ENCODE results near the gene MSH5.
"Not testable (repeated sequence)": the region's sequence is repeated elsewhere in the genome, so short reads cannot be mapped to it uniquely, and the experiment has no call there.

The MSH5 gene

DNA sequence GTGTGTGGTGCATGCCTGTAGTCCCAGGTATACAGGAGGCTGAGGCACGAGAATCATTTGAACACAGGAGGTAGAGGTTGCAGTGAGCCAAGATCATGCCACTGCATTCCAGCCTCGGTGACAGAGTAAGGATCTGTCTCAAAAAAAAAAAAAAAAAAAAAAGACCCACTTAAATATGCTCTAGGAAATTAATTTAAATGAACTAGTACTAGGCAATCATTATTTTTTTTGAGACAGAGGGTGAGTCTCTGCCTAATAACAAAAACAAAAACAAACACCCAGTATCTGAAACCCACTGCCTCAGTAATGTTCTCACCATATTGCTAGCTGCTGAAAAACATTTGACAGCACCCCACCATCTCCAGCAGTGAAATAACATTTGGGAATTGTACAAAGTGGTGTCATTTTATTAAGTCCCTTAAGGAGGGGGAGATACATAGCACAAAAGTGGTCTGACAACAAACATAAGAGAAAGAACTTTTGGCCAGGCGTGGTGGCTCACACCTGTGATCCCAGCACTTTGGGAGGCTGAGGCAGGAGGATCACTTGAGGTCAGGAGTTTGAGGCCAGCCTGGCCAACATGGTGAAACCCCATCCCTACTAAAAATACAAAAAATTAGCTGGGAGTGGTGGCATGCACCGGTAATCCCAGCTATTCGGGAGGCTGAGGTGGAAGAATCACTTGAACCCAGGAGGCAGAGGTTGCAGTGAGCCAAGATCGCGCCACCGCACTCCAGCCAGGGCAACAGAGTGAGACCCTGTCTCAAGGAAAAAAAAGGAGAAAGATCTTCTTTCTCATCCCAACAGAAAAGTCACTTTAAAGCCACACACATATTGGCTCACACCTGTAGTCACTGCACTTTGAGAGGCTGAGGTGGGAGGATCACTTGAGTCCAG lies 61.5 kb downstream of the MSH5 start:
- DNase-seq (ENCODE audit: low read depth in 2 of 2): not testable (repeated sequence)

DNA sequence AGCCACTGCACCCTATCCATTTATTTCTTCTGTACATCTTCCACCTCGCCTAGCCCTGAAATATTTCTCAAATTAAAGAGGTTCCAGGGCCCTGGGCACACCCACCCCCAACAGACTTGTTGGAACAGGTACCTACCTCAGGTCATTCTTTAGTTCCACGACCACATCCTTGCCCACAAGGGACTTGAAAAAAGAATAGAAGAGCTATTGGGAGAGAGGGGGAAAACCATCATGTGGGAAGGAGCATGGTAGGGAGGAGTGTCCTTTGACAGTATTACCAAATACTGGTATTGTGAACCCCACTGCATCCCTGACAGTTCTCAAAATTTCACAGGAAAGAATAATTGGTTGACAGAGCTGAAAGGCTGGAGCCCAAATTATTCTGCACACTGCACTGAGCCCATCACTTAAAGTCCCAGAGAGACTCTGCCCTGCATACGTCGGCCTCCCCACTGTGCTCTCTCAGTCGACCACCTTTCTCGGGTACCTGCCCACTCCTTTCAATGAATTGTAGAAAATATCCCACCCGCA lies 66.2 kb downstream of the MSH5 start:
- DNase-seq (ENCODE audit: low read depth in 2 of 2): no peak

- peak; percentile 95 for DNase-seq (ENCODE audit: low read depth in 2 of 2)
These were observed 66.9 kb downstream of the MSH5 start, which contains the start of gene LSM2 for GRCh38 chr6:31806470-31807272. TSS of gene LSM2 (minus strand) at chr6:31806966. CDS start at chr6:31806757, 209 bp downstream.

DNA sequence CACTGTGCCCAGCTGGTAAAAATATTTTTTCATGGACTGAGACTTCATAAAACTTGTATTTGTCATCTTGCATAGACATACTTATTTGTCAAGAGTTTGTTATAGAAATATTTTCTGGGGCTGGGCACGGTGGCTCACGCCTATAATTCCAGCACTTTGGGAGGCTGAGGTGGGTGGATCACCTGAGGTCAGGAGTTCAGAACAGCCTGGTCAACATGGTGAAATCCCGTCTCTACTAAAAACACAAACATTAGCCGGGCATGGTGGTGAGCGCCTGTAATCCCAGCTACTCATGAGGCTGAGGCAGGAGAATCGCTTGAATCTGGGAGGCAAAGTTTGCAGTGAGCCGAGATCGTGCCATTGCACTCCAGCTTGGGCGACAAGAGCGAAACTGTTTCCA lies 68.8 kb downstream of the MSH5 start:
- DNase-seq (ENCODE audit: low read depth in 2 of 2): not testable (repeated sequence)

DNA sequence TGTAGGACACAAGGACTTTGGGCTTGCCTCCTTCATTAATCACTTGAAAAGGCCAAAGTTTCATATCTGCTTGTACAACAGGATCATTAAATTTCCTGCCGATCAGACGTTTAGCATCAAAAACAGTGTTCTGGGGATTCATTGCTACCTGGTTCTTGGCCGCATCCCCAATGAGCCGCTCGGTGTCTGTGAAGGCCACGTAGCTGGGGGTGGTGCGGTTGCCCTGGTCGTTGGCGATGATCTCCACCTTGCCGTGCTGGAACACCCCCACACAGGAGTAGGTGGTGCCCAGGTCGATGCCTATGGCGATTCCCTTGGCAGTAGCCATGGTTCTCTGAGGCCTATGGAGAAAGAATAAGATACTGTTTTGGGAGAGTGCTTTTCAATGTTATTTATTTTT lies 71.8 kb downstream of the MSH5 start:
- DNase-seq (ENCODE audit: low read depth in 2 of 2): no peak
